NCI-H1694 (cell line): ENCODE data around the gene UVSSA.
"Not testable (repeated sequence)": the region's sequence is repeated elsewhere in the genome, so short reads cannot be mapped to it uniquely, and the experiment has no call there.

Experiments
- DNase-seq: peaks from one replicate; lab custom pipeline; 2025; lab: John Stamatoyannopoulos, UW

Gene UVSSA

GRCh38 chr4:1377606-1378261 is 30.7 kb downstream of the UVSSA start:
- no peak for DNase-seq

DNA sequence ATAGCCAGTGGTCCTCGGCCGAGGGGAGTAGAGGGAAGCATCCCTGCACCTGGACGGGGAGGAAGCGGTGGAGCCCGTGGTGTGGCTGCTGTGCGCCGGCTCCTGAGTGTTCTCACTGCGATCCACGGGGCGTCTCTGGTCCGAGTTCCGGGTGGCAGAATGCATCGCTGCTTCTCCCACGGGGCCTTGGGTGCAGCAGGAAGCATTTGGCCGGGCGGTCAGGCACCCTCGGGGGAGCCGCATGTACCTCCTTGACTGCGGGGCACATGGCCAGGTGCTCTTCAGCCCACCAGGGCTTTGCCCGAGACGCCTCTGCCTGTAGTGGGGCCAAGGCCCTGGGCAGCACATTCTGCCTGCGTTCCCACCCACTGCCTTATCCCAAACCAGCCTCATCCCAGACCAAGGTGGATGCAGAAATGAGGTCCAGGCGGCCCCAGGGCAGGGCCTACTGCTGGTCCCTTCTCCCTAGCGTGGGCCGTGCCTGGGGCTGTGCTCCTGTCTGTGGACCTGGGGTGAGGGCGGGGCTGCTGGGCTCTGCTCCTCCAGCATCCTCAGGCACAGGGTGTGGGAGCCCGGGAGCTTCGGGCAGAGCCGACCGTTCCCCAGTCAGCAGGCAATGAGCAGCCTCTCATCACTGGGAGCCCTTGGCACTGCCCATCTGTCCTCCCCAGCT is 31.7 kb downstream of the UVSSA start:
- no peak for DNase-seq

DNA sequence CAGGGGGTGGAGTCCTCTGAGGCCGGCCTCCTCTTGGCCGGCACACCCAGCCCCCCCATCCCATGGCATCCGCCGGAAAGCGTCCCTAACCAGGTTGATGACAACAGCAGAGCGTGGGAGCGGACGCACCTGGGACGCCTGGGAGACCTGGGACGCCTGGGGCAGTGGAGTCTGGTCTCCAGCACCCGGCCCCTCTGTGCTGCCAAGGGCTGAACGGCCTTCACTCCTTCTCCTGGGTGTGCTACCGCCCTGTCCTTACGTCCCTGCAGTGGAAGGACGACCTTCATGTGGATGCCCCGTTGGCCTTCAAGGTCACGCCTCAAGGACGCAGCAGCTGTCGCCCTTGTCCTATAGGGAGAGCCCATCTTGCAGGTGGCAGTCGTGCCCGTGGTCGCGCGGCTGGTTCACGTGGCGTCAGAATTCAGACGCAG is 32.4 kb downstream of the UVSSA start:
- DNase-seq: no peak

DNA sequence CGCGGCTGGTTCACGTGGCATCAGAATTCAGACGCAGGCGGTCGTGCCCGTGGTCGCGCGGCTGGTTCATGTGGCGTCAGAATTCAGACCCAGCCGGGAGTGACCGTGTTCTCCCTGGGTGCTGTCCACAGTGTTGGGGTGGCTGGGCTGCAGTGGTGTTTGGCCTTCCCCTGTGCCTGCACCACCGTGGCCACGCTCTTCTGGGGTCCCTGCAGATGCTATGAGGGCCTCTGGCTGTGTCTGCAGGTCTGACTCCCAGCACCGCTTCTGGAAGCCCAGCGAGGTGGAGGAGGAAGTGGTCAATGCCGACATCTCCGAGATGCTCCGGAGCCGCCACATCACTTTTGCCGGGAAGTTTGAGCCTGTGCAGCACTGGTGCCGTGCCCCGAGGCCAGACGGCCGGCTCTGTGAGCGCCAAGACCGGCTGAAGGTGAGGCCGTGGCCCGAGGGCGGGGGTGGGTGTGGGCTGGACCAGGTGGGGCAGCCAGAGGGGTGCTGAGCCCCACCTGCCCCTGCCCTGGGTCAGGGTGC is 32.9 kb downstream of the UVSSA start:
- no peak for DNase-seq

- no peak for DNase-seq
Measured at GRCh38 chr4:1380368-1381151, 33.6 kb downstream of the UVSSA start.

DNA sequence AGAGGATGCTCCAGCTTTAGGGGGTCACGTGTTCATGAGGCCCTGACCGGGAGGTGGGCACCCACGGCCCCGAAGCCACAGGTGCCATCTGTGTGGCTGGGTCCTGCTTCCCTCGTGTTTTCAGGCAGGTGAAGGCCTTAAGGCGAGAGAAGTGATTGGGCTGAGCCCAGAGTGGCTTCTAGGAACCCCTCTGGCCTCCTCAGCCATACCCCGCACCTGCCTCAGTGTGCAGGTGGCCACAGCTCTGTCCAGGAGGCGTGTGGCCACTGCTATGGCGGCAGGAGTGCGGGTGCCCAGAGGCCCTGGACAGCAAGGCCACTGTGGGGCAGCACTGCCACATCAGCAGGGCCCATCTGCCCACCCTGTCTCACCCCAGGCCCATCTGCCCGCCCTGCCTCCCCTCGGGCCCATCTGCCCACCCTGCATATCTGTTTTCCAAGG is 34.2 kb downstream of the UVSSA start:
- DNase-seq: no peak

GRCh38 chr4:1381944-1382541 is 35.0 kb downstream of the UVSSA start:
- no peak for DNase-seq

GRCh38 chr4:1382776-1383727 is 36.0 kb downstream of the UVSSA start:
- no peak for DNase-seq

DNA sequence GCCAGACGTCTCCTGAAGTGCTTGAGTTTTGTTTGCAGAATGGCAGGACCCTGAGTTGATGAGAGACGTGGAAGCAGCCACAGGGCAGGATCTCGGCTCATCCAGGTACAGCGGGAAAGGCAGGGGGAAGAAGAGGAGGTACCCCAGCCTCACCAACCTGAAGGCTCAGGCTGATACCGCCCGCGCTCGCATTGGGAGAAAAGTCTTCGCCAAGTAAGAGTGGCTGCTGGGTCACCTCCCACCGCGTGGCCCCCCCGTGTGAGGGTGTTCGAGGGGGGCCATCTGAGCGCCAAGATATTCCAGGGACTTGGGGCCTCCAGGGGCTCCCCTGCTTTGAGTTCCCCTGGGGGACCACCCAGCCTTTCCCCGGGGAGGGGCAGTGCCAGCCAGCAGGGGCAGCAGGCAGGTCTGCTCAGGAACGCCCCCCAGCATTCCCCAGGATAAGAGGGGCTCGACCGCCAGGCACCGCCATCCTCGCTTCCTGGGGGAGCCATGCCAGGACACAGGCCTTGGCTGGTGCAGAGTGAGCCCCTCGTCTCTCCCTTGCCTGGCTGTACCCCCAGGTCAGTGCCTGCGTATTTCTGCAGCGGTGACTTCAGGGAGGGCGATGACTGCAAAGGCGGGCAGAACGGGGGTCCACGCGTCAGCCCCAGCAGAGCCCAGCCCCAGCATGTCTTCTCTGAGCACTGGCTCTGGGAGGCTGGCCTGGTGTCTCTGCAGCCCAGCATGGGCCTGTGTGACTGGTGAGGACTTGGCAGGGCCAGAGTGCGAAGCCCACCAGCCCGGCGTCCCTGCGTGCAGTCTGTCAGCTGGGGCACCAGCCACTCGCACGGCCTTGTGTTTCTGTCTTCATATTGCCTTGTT is 37.0 kb downstream of the UVSSA start:
- DNase-seq: no peak

DNA sequence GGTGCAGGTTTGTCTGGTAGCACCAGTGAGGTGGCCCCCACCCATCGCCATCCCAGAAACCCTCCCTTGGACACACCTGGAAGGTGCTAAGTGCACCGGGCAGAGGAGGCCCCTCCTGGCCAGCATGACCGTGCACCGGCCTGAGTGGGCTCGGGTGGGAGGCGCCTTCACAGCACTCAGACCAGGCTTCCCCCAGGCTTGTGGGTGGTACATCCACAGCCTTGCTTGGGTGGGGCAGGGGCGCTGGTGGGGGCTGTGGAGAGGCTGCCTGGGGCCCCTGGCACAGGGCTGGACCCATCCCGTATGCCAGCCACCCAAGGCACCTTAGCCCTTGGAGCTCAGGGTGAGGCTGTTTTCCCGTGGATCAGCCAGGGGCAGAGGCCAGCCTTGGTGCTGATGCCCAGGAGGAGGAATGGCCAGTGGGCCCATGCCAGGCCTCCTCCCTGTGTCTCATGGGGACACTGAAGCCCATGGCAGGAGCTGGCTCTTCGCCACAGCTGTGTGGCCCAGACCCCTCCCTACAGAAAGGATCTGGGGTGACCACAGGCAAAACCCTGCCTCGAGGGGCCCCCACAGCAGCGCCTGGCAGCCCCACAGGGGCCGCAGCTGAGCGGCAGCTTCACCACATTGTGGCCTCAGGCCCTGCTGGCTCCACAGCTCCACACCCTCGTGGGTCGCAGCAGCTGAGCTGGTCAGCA is 37.8 kb downstream of the UVSSA start:
- DNase-seq: no peak

DNA sequence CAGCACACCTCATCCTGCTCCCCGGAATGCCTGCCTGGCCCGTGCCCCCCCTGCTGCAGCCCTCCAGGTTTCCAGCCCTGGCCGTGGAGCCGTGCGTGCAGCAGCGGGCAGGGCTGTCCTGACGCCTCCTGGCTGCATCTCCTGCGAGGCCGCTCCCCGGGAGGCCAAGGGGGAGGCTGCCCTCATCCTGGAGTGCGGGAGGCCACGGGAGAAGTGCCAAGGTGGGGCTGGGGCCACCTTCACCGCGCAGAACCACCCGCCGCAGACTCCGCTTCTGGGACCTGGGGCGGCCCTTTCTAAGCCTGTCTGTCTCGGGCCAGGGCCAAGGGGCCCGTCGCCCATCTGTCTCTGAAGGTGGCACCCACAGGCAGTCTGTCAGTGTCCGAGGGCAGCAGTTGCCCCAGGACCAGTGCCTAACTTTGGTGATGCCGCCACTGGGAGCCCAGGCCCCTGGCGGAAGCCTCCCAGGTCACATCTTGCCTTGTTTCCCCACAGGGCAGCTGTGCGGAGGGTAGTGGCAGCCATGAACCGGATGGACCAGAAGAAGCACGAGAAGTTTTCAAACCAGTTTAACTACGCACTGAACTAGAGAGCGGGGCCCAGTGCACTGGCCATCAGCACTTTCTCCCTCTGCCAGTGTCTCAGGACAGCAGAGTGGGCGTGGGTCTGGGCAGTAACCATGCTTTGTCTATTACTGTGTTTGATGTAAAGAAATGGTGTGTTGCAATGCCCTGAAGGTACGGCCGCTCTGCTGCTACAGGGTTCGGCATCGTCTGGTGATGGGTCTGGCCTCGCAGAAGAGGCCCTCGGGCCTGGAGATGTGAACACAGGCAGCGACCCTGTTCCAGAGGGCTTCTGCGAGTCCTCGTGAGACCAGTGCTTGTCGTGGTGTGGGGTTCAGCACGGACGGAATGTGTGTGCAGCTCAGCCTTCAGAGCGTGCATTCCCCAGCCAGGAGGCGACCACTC is 38.6 kb downstream of the UVSSA start:
- DNase-seq: no peak

DNA sequence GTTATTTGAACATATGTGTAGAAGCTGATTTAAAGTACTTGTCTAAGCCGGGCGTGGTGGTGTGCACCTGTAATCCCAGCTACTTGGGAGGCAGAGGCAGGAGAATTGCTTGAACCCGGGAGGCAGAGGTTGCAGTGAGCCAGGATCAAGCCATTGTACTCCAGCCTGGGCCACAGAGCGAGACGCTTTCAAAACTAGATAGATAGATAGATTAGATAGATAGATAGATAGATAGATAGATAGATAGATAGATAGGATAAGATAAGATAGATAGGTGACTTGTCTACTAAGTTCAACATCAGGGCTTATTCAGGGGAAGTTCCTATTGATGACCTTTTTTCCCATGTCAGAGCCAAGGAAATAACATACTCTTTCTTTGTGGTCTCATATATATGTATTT is 46.4 kb downstream of the UVSSA start:
- DNase-seq: not testable (repeated sequence)

DNA sequence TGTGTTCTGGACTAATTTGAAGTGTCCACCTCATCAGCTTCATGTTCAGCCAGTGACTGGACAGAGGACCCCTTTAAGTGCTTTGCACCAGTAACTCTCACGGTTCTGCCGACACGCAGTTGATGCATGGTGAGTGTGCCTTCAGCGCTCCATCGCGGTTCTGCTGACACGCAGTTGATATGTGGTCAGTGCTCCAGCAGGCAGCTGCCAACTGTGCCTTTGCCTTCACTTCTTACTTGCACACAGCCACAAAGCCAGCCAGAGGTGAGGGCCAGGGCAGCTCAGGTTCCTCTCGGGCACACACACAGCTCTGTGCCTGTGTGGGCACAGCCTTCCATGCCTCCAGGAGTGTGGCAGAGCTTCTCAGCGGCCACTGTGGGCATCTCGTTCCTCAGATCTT is 46.9 kb downstream of the UVSSA start:
- DNase-seq: no peak

DNA sequence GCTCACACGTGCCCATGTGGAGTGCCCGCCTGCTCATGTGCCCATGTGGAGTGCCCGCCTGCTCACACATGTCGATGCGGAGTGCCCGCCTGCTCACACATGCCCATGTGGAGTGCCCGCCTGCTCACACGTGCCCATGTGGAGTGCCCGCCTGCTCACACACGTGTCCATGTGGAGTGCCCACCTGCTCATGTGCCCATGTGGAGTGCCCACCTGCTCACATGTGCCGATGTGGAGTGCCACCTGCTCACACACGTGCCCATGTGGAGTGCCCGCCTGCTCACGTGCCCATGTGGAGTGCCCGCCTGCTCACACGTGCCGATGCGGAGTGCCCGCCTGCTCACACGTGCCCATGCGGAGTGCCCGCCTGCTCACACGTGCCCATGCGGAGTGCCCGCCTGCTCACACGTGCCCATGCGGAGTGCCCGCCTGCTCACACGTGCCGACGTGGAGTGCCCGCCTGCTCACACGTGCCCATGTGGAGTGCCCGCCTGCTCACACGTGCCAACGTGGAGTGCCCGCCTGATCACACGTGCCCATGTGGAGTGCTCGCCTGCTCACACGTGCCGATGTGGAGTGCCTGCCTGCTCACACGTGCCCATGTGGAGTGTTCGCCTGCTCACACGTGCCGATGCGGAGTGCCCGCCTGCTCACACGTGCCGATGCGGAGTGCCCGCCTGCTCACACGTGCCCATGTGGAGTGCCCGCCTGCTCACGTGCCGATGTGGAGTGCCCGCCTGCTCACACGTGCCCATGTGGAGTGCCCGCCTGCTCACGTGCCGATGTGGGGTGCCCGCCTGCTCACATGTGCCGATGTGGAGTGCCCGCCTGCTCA is 47.8 kb downstream of the UVSSA start:
- DNase-seq: not testable (repeated sequence)

DNA sequence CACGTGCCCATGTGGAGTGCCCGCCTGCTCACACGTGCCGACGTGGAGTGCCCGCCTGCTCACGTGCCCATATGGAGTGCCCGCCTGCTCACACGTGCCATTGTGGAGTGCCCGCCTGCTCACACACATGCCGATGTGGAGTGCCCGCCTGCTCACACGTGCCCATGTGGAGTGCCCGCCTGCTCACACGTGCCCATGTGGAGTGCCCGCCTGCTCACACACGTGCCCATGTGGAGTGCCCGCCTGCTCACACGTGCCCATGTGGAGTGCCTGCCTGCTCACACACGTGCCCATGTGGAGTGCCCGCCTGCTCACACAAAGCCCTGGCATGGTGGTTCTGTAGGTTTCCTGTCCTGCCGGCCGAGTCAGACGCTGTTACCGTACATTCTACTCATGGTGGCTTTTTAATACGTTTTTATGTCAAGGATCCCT is 48.4 kb downstream of the UVSSA start:
- DNase-seq: not testable (repeated sequence)

DNA sequence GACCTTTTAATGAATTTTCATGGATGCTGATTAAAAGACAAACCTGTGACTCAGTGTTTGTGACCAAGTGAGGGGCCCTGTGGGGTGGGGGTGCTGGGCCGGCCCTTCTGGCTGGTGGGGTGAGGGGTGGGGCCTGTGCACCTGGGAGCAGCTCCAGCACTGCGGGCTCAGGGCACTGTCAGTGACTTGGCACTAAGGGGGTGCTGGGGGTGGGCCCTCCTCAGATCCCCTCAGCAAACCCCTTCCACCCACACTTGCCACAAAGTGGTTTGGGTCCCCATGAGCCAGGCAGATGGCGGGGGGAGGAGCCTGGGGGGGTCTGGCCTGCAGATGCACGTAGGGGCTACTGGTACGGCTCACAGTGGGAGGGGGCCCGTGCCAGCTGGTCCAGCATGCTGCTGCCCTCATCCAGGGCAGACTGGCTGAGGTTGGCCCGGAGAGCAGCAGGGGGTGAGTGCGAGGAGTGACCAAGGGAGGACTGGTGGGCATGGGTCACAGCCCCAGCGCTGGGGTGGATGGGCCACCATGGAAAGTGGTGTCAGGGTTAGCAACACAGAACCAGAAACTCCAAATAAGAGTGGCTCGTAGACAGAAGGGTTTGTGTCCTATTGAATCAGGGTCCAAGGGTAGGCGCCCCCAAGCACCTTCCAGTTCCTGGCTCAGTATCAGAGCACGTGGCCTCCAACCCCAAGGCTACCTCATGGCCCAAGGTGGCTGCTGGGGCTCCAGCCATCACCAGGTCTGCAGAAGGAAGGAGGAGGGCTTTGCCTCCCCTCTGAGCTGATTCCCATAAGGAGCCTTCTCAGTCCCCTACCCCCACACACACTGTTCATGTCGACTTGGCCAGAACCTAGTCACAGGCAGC is 49.2 kb downstream of the UVSSA start:
- no peak for DNase-seq
